Measurements from ENCODE around the gene C4orf54. TPM values are rescaled to one million over a fixed set of nuclear protein-coding genes. Genes with fewer than 3 reads are reported as not detected.

The C4orf54 gene
- total and polyA plus RNA-seq, 4 donors = under 0.01 to 0.06 (median 0.01) TPM

DNA sequence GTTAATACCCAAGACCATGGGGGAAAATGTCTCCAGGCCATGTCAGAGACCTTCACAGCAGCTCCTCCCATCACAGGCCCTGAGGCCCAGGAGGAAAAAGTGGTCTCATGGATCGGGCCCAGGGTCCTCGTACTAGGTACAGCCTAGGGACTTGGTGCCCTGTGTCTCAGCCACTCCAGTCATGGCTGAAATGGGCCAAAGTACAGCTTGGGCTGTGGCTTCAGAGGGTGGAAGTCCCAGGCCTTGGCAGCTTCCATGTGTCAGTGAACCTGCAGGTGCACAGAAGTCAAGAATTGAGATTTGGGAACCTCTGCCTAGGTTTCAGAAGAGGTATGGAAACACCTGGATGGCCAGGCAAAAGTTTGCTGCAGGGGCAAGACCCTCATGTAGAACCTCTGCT lies 27.6 kb upstream of the C4orf54 start:
- 90 to 91% methylated on average over 2 of the region's 2 CpGs for WGBS, 2 donors
- Histone ChIP-seq H3K9ac (ENCODE audit: insufficient read depth in 1 of 2, low read length in 2 of 2) (no peak overlapping the region), H3K27ac (ENCODE audit: low read depth in 1 of 2, low read length in 1 of 2) (no peak overlapping the region), H3K4me3 (no peak overlapping the region), H3K9me3 (ENCODE audit: control insufficient read depth in 4 of 4, insufficient read depth in 3 of 4, low read length in 3 of 4) (peaks cover 0 to 2% (median 0%) of the 10 kb centered on the region in 4 donors), H3K4me1 (ENCODE audit: control insufficient read depth in 5 of 5, insufficient read depth in 5 of 5, low read length in 5 of 5) (peaks cover 0 to 20% (median 5%) of the 10 kb centered on the region in 5 donors), H3K27me3 (ENCODE audit: control insufficient read depth in 3 of 3, insufficient read depth in 3 of 3, low read length in 2 of 3) (no peaks in the 10 kb centered on the region), H3K36me3 (ENCODE audit: control insufficient read depth in 4 of 4, insufficient read depth in 4 of 4, low read length in 4 of 4) (no peaks in the 10 kb centered on the region)
- no peak for DNase-seq
- TF ChIP-seq CTCF (IDR thresholded peaks at IDR 0.05; ENCODE audit: control extremely low read depth, extremely low read depth) = no peak
- no peak for ATAC-seq (ENCODE audit: insufficient read depth, low FRiP score)

GRCh38 chr4:99683895-99684294 lies 26.3 kb upstream of the C4orf54 start:
- Histone ChIP-seq H3K4me3 (no peak overlapping the region), H3K27ac (ENCODE audit: low read depth in 1 of 2, low read length in 1 of 2) (no peak overlapping the region), H3K4me1 (ENCODE audit: control insufficient read depth in 5 of 5, insufficient read depth in 5 of 5, low read length in 5 of 5) (peaks cover 0 to 26% (median 8%) of the 10 kb centered on the region in 5 donors), H3K9me3 (ENCODE audit: control insufficient read depth in 4 of 4, insufficient read depth in 3 of 4, low read length in 3 of 4) (peaks cover 0 to 2% (median 0%) of the 10 kb centered on the region in 4 donors), H3K36me3 (ENCODE audit: control insufficient read depth in 4 of 4, insufficient read depth in 4 of 4, low read length in 4 of 4) (no peaks in the 10 kb centered on the region), H3K27me3 (ENCODE audit: control insufficient read depth in 3 of 3, insufficient read depth in 3 of 3, low read length in 2 of 3) (no peaks in the 10 kb centered on the region), H3K9ac (ENCODE audit: insufficient read depth in 1 of 2, low read length in 2 of 2) (no peak overlapping the region)
- DNase-seq (peak; percentile 55 to 65 (median 61)), ATAC-seq (ENCODE audit: insufficient read depth, low FRiP score) (no peak)
- 74 to 82% methylated on average over 4 of the region's 4 CpGs for WGBS, 2 donors
- TF ChIP-seq CTCF (IDR thresholded peaks at IDR 0.05; ENCODE audit: control extremely low read depth, extremely low read depth) = no peak

GRCh38 chr4:99679976-99680375 lies 22.3 kb upstream of the C4orf54 start:
- no peak overlapping the region for H3K4me3 ChIP-seq
- H3K9me3 ChIP-seq (ENCODE audit: control insufficient read depth in 4 of 4, insufficient read depth in 3 of 4, low read length in 3 of 4) = no peaks in the 10 kb centered on the region
- TF ChIP-seq CTCF (IDR thresholded peaks at IDR 0.05; ENCODE audit: control extremely low read depth, extremely low read depth) = no peak
- no peak overlapping the region for H3K9ac ChIP-seq (ENCODE audit: insufficient read depth in 1 of 2, low read length in 2 of 2)
- no peaks in the 10 kb centered on the region for H3K36me3 ChIP-seq (ENCODE audit: control insufficient read depth in 4 of 4, insufficient read depth in 4 of 4, low read length in 4 of 4)
- H3K4me1 ChIP-seq (ENCODE audit: control insufficient read depth in 5 of 5, insufficient read depth in 5 of 5, low read length in 5 of 5) = peaks cover 0 to 19% (median 5%) of the 10 kb centered on the region in 5 donors
- WGBS, 2 donors = 87 to 96% methylated on average over 1 of the region's 1 CpG
- ATAC-seq (ENCODE audit: insufficient read depth, low FRiP score) (no peak), DNase-seq (no peak)
- peak overlapping the region in 1 of 2 donors; percentile 10 for H3K27ac ChIP-seq (ENCODE audit: low read depth in 1 of 2, low read length in 1 of 2)
- H3K27me3 ChIP-seq (ENCODE audit: control insufficient read depth in 3 of 3, insufficient read depth in 3 of 3, low read length in 2 of 3) = no peaks in the 10 kb centered on the region

- H3K9me3 ChIP-seq (ENCODE audit: control insufficient read depth in 4 of 4, insufficient read depth in 3 of 4, low read length in 3 of 4) = peaks cover 0 to 2% (median 0%) of the 10 kb centered on the region in 4 donors
- ATAC-seq (ENCODE audit: insufficient read depth, low FRiP score) (no peak), DNase-seq (peak; percentile 68 to 84 (median 84))
- WGBS, 2 donors = 31 to 55% methylated on average over 4 of the region's 4 CpGs
- H3K4me1 ChIP-seq (ENCODE audit: control insufficient read depth in 5 of 5, insufficient read depth in 5 of 5, low read length in 5 of 5) = peaks cover 0 to 19% (median 5%) of the 10 kb centered on the region in 5 donors
- no peak overlapping the region for H3K4me3 ChIP-seq
- peak overlapping the region in 1 of 2 donors; percentile 79 for H3K27ac ChIP-seq (ENCODE audit: low read depth in 1 of 2, low read length in 1 of 2)
- no peaks in the 10 kb centered on the region for H3K36me3 ChIP-seq (ENCODE audit: control insufficient read depth in 4 of 4, insufficient read depth in 4 of 4, low read length in 4 of 4)
- H3K9ac ChIP-seq (ENCODE audit: insufficient read depth in 1 of 2, low read length in 2 of 2) = no peak overlapping the region
- no peaks in the 10 kb centered on the region for H3K27me3 ChIP-seq (ENCODE audit: control insufficient read depth in 3 of 3, insufficient read depth in 3 of 3, low read length in 2 of 3)
- no peak for TF ChIP-seq CTCF (IDR thresholded peaks at IDR 0.05; ENCODE audit: control extremely low read depth, extremely low read depth)
Observed at GRCh38 chr4:99679204-99679603, 21.6 kb upstream of the C4orf54 start.
